ENCODE results near the gene MFSD6L. TPM values are rescaled to one million over a fixed set of nuclear protein-coding genes. Genes with fewer than 3 reads are reported as not detected.

The MFSD6L gene
- total RNA-seq, 1 experiment from 2014 or later: 4.0 TPM

DNA sequence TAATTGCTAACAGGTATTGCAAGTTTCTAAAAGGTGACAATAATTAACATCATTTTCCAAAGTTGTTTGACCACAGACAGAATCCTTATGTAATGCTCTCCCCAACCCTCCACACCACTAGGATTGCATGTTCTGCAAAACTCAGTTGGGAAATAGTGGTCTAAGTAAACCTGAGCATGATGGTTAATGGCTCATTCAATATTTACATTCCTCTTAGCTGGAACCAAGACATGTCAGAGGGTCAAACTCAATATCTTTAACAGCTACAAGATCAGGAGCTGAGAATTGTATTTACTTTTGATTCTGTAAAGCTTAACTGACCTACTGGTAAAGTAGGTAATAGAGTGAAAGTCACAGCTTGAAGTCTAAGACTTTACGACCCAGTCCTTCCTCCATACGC is 10.2 kb downstream of the MFSD6L start:
- TF ChIP-seq NFYB (CRISPR knock-in tag; conservative IDR thresholded peaks at IDR 0.05; ENCODE audit: low read depth) (no peak), GABPB1 (CRISPR knock-in tag; IDR thresholded peaks at IDR 0.05) (peak; percentile 61; the same call in 1 of the 2 replicates)
- Mint-ChIP-seq H3K9me3 (peaks cover 14% of the 10 kb centered on the region), H3K27ac (no peak overlapping the region), H3K4me1 (peaks cover 9% of the 10 kb centered on the region), H3K27me3 (ENCODE audit: low read depth) (no peaks in the 10 kb centered on the region; the same call in 1 of the 2 replicates), H3K36me3 (peaks cover 13% of the 10 kb centered on the region), H3K4me3 (no peak overlapping the region)
- ATAC-seq (no peak), DNase-seq (ENCODE audit: low spot score) (no peak)
- ChIA-PET CTCF (interaction anchor here (1.4 kb wide), 1 partner anchor 106 kb away, joined by 5 read pairs; no protein-coding TSS in a partner anchor), POLR2A (no interaction called here)

DNA sequence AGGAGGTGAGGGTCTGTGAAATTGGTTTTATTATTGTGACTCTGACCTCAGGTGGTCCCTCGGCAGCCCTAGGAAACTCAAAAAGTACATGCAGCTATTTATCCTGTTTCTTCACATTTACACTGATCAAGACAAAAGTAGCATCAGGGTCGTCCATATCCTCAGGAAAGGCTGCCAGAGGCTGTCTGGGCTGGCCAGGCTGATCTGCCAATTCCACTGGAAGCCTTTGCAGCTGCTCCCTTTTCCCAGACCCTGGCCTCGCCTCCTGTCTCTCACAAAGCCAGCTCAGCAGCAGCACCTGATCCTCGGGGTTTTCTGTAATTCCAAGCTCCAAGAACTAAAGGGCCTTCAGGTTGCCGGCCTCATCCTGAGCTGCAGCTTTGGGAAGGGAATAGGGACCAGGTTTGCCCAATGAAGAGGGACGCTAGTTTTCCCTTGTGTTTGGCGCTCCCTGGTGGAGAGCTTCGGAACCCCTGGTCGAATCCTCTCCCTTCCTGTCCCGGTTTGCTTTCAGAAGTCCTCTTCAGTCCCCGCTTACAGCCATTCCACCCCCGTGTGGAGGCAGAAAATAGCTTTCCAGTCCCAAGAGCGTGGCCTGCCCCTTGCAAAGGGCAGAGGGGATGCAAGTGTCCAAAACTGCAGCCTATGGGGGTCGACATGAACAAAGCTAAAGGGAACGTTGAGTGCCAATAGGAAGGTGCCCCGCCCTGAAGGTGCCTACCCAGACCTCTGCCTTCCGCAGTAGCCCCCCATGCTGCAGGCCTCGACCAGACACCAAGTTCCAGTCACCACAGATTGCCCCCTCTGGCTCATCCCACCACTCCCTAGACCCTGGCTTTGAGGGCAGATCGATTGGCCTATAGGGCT is 13.4 kb downstream of the MFSD6L start:
- H3K36me3 Mint-ChIP-seq: peaks cover 3% of the 10 kb centered on the region
- peaks cover 5% of the 10 kb centered on the region for H3K9me3 Mint-ChIP-seq
- ChIA-PET POLR2A (interaction anchor here (1.0 to 1.3 kb wide), 2 partner anchors 18 to 102 kb away, joined by 3 to 4 read pairs; no protein-coding TSS in a partner anchor), CTCF (interaction anchor here (0.5 to 2.9 kb wide), 50 partner anchors 9 to 726 kb away, joined by 3 to 65 read pairs (median 5); partner anchors contain the start of gene MFSD6L)
- peaks cover 19% of the 10 kb centered on the region for H3K4me1 Mint-ChIP-seq
- TF ChIP-seq, protein P1, sequence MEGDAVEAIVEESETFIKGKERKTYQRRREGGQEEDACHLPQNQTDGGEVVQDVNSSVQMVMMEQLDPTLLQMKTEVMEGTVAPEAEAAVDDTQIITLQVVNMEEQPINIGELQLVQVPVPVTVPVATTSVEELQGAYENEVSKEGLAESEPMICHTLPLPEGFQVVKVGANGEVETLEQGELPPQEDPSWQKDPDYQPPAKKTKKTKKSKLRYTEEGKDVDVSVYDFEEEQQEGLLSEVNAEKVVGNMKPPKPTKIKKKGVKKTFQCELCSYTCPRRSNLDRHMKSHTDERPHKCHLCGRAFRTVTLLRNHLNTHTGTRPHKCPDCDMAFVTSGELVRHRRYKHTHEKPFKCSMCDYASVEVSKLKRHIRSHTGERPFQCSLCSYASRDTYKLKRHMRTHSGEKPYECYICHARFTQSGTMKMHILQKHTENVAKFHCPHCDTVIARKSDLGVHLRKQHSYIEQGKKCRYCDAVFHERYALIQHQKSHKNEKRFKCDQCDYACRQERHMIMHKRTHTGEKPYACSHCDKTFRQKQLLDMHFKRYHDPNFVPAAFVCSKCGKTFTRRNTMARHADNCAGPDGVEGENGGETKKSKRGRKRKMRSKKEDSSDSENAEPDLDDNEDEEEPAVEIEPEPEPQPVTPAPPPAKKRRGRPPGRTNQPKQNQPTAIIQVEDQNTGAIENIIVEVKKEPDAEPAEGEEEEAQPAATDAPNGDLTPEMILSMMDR (IDR thresholded peaks at IDR 0.05): peak; percentile 87
- TF ChIP-seq JUN (CRISPR knock-in tag; IDR thresholded peaks at IDR 0.05): no peak
- H3K27ac Mint-ChIP-seq: no peak overlapping the region
- no peak overlapping the region for H3K4me3 Mint-ChIP-seq
- H3K27me3 Mint-ChIP-seq (ENCODE audit: low read depth): no peaks in the 10 kb centered on the region; the same call in 1 of the 2 replicates
- DNase-seq (ENCODE audit: low spot score) (peak; percentile 97), ATAC-seq (peak; percentile 97)

DNA sequence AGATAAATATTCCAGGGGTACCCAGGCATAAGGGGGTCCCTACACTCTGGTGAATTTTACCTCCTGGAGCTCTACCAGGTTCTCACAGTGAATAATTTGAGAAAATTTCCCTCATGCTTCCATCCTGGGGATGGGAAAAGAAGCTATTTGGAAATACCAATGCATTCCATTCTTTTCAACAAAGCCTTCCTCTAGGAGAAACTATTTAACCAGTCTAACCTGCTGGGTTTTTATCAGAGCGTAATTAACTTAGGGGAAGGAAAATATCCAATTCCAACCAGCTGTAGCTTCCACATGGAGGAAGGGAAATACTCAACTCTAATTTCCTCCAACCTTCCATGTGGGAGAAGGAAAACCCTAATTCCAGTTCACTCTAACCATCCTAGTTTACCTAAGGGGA is 17.0 kb downstream of the MFSD6L start:
- Mint-ChIP-seq H3K36me3 (peaks cover 3% of the 10 kb centered on the region), H3K9me3 (peaks cover 5% of the 10 kb centered on the region), H3K27me3 (ENCODE audit: low read depth) (no peaks in the 10 kb centered on the region), H3K4me1 (peaks cover 10% of the 10 kb centered on the region), H3K27ac (peak overlapping the region; percentile 20; the same call in 1 of the 2 replicates), H3K4me3 (no peak overlapping the region)
- CTCF ChIA-PET: interaction anchor here (1.0 to 2.2 kb wide), 4 partner anchors 16 to 50 kb away, joined by 3 to 9 read pairs (median 4); partner anchors contain the start of gene MFSD6L
- ATAC-seq: no peak
- POLR2A ChIA-PET: interaction anchor here (0.6 kb wide), 1 partner anchor 129 kb away, joined by 3 read pairs; no protein-coding TSS in a partner anchor
- no peak for DNase-seq (ENCODE audit: low spot score)
- TF ChIP-seq RELA (CRISPR knock-in tag; IDR thresholded peaks at IDR 0.05; ENCODE audit: borderline replicate concordance) (no peak), NR2C2 (CRISPR knock-in tag; IDR thresholded peaks at IDR 0.05) (no peak), ZNF263 (CRISPR knock-in tag; IDR thresholded peaks at IDR 0.05; ENCODE audit: low read depth) (no peak), NFATC4 (CRISPR knock-in tag; IDR thresholded peaks at IDR 0.05) (no peak), FOXP1 (CRISPR knock-in tag; IDR thresholded peaks at IDR 0.05; ENCODE audit: borderline replicate concordance) (no peak), PRRX2 (CRISPR knock-in tag; IDR thresholded peaks at IDR 0.05) (no peak), GABPB1 (CRISPR knock-in tag; IDR thresholded peaks at IDR 0.05) (no peak), NFYB (CRISPR knock-in tag; conservative IDR thresholded peaks at IDR 0.05; ENCODE audit: low read depth) (no peak)
- TF ChIP-seq, protein P2, sequence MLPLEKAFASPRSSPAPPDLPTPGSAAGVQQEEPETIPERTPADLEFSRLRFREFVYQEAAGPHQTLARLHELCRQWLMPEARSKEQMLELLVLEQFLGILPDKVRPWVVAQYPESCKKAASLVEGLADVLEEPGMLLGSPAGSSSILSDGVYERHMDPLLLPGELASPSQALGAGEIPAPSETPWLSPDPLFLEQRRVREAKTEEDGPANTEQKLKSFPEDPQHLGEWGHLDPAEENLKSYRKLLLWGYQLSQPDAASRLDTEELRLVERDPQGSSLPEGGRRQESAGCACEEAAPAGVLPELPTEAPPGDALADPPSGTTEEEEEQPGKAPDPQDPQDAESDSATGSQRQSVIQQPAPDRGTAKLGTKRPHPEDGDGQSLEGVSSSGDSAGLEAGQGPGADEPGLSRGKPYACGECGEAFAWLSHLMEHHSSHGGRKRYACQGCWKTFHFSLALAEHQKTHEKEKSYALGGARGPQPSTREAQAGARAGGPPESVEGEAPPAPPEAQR (CRISPR knock-in tag; IDR thresholded peaks at IDR 0.05): no peak
- TF ChIP-seq, protein P3, sequence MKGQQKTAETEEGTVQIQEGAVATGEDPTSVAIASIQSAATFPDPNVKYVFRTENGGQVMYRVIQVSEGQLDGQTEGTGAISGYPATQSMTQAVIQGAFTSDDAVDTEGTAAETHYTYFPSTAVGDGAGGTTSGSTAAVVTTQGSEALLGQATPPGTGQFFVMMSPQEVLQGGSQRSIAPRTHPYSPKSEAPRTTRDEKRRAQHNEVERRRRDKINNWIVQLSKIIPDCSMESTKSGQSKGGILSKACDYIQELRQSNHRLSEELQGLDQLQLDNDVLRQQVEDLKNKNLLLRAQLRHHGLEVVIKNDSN (CRISPR knock-in tag; IDR thresholded peaks at IDR 0.05): no peak
- TF ChIP-seq, protein P4, sequence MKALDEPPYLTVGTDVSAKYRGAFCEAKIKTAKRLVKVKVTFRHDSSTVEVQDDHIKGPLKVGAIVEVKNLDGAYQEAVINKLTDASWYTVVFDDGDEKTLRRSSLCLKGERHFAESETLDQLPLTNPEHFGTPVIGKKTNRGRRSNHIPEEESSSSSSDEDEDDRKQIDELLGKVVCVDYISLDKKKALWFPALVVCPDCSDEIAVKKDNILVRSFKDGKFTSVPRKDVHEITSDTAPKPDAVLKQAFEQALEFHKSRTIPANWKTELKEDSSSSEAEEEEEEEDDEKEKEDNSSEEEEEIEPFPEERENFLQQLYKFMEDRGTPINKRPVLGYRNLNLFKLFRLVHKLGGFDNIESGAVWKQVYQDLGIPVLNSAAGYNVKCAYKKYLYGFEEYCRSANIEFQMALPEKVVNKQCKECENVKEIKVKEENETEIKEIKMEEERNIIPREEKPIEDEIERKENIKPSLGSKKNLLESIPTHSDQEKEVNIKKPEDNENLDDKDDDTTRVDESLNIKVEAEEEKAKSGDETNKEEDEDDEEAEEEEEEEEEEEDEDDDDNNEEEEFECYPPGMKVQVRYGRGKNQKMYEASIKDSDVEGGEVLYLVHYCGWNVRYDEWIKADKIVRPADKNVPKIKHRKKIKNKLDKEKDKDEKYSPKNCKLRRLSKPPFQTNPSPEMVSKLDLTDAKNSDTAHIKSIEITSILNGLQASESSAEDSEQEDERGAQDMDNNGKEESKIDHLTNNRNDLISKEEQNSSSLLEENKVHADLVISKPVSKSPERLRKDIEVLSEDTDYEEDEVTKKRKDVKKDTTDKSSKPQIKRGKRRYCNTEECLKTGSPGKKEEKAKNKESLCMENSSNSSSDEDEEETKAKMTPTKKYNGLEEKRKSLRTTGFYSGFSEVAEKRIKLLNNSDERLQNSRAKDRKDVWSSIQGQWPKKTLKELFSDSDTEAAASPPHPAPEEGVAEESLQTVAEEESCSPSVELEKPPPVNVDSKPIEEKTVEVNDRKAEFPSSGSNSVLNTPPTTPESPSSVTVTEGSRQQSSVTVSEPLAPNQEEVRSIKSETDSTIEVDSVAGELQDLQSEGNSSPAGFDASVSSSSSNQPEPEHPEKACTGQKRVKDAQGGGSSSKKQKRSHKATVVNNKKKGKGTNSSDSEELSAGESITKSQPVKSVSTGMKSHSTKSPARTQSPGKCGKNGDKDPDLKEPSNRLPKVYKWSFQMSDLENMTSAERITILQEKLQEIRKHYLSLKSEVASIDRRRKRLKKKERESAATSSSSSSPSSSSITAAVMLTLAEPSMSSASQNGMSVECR (CRISPR knock-in tag; IDR thresholded peaks at IDR 0.05; ENCODE audit: borderline replicate concordance): no peak
- TF ChIP-seq, protein P5, sequence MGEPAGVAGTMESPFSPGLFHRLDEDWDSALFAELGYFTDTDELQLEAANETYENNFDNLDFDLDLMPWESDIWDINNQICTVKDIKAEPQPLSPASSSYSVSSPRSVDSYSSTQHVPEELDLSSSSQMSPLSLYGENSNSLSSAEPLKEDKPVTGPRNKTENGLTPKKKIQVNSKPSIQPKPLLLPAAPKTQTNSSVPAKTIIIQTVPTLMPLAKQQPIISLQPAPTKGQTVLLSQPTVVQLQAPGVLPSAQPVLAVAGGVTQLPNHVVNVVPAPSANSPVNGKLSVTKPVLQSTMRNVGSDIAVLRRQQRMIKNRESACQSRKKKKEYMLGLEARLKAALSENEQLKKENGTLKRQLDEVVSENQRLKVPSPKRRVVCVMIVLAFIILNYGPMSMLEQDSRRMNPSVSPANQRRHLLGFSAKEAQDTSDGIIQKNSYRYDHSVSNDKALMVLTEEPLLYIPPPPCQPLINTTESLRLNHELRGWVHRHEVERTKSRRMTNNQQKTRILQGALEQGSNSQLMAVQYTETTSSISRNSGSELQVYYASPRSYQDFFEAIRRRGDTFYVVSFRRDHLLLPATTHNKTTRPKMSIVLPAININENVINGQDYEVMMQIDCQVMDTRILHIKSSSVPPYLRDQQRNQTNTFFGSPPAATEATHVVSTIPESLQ (CRISPR knock-in tag; IDR thresholded peaks at IDR 0.05): no peak

Measured in WTC11 (cell line).